IMR-90 (cell line): ENCODE measurements around the gene TACC3. TPM values are rescaled to one million over a fixed set of nuclear protein-coding genes. Genes with fewer than 3 reads are reported as not detected.

Source experiments
- ATAC-seq: fragments of 200-7000 bp; cut with Tn5 transposase; 2 replicates; pipeline ENCODE4 v1.9.1; 2020; ENCODE audit warnings: low read depth, mild to moderate bottlenecking, moderate library complexity
- BruUV-seq: library from RNA; stranded (reverse); fragments of 400-500 nt; replicated peaks from 2 replicates; lab custom pipeline; 2021; lab: Mats Ljungman, UMichigan
- CTCF ChIA-PET: fragments of 300-600 bp; formaldehyde crosslinking; extraction: SDS; loops from one replicate; lab custom pipeline; 2021; ENCODE audit warnings: antibody characterized with exemption; lab: Yijun Ruan, JAX
- POLR2A ChIA-PET: fragments of 300-600 bp; sonication (Branson Sonifier 250); formaldehyde crosslinking; loops from one replicate; lab custom pipeline; 2022; ENCODE audit warnings: antibody characterized with exemption; ENCODE audit not compliant: unreplicated experiment; lab: Charles Lee
- DNase-seq: peaks from one replicate; pipeline ENCODE4 v3.0.0; 2013
- H2AFZ ChIP-seq: replicated peaks from 2 replicates; pipeline ENCODE3; 2013; ENCODE audit warnings: low read length, mild to moderate bottlenecking; ENCODE audit not compliant: poor library complexity
- H2AK5ac ChIP-seq: 2 replicates; pipeline ENCODE4 v1.6.1; 2013; ENCODE audit warnings: low read depth, low read length, inconsistent platforms
- H2AK9ac ChIP-seq: replicated peaks from 2 replicates; pipeline ENCODE3; 2013; ENCODE audit warnings: mild to moderate bottlenecking, low read depth, low read length, moderate library complexity; ENCODE audit not compliant: poor library complexity
- H2BK120ac ChIP-seq: 2 replicates; pipeline ENCODE4 v1.6.1; 2013; ENCODE audit warnings: low read depth, low read length, inconsistent platforms
- H2BK15ac ChIP-seq: 3 replicates; pipeline ENCODE4 v1.6.1; 2013; ENCODE audit warnings: low read depth, low read length, inconsistent platforms
- H2BK20ac ChIP-seq: 2 replicates; pipeline ENCODE4 v1.6.1; 2013; ENCODE audit warnings: low read depth, mild to moderate bottlenecking, inconsistent platforms, low read length, moderate library complexity
- H2BK5ac ChIP-seq: 2 replicates; pipeline ENCODE4 v1.6.1; 2013; ENCODE audit warnings: mild to moderate bottlenecking, low read depth, low read length, inconsistent platforms; ENCODE audit not compliant: poor library complexity, severe bottlenecking
- H3K14ac ChIP-seq: replicated peaks from 2 replicates; pipeline ENCODE4 v1.6.1; 2013; ENCODE audit warnings: low read depth, low read length, inconsistent platforms
- H3K18ac ChIP-seq: 2 replicates; pipeline ENCODE4 v1.6.1; 2013; ENCODE audit warnings: low read depth, low read length, control low read depth
- H3K23ac ChIP-seq: 2 replicates; pipeline ENCODE4 v1.6.1; 2013; ENCODE audit warnings: low read depth, low read length, inconsistent platforms
- H3K27ac ChIP-seq: 2 replicates; pipeline ENCODE4 v1.5.1; 2013; ENCODE audit warnings: mild to moderate bottlenecking, control low read depth, low read length; ENCODE audit not compliant: insufficient read depth
- H3K27me3 ChIP-seq: 2 replicates; pipeline ENCODE4 v1.6.1; 2013; ENCODE audit warnings: low read length; ENCODE audit not compliant: control insufficient read depth, insufficient read depth
- H3K36me3 ChIP-seq: 2 replicates; pipeline ENCODE4 v1.6.1; 2013; ENCODE audit warnings: low read length, mixed read lengths; ENCODE audit not compliant: control insufficient read depth, insufficient read depth
- H3K4ac ChIP-seq: 2 replicates; pipeline ENCODE4 v1.6.1; 2013; ENCODE audit warnings: low read depth, low read length, inconsistent platforms
- H3K4me1 ChIP-seq: 2 replicates; pipeline ENCODE4 v1.6.1; 2013; ENCODE audit warnings: low read length, mixed read lengths; ENCODE audit not compliant: control insufficient read depth, insufficient read depth
- H3K4me2 ChIP-seq: 2 replicates; pipeline ENCODE4 v1.6.1; 2013; ENCODE audit warnings: low read depth, mild to moderate bottlenecking, control low read depth, low read length, moderate library complexity
- H3K4me3 ChIP-seq: 2 replicates; pipeline ENCODE4 v1.5.1; 2013; ENCODE audit warnings: low read depth, mild to moderate bottlenecking, control low read depth, low read length, moderate library complexity; ENCODE audit not compliant: insufficient read depth
- H3K56ac ChIP-seq: 2 replicates; pipeline ENCODE4 v1.6.1; 2013; ENCODE audit warnings: low read length, inconsistent platforms; ENCODE audit not compliant: insufficient read depth; ENCODE audit errors: extremely low read depth
- H3K79me1 ChIP-seq, 2 experiments: 2 replicates each; pipeline ENCODE4 v1.6.1; 2013; ENCODE audit warnings: low read length in 2 of 2, inconsistent platforms in 1 of 2, low read depth in 1 of 2
- H3K9ac ChIP-seq: 2 replicates; pipeline ENCODE4 v1.6.1; 2013; ENCODE audit warnings: low read depth, low read length, control low read depth
- H3K9me1 ChIP-seq: 2 replicates; pipeline ENCODE4 v1.6.1; 2013; ENCODE audit warnings: low read length, inconsistent platforms; ENCODE audit not compliant: insufficient read depth
- H3K9me3 ChIP-seq: 2 replicates; pipeline ENCODE4 v1.6.1; 2013; ENCODE audit warnings: low read length; ENCODE audit not compliant: control insufficient read depth, insufficient read depth
- H4K20me1 ChIP-seq: 2 replicates; pipeline ENCODE4 v1.6.1; 2013; ENCODE audit warnings: low read length, inconsistent platforms; ENCODE audit not compliant: insufficient read depth
- H4K5ac ChIP-seq: 2 replicates; pipeline ENCODE4 v1.6.1; 2013; ENCODE audit warnings: mild to moderate bottlenecking, low read depth, low read length, control low read depth
- H4K8ac ChIP-seq, 2 experiments: 2 replicates each; pipeline ENCODE4 v1.6.1; 2013; ENCODE audit warnings: low read depth in 2 of 2, low read length in 2 of 2, control low read depth in 1 of 2, inconsistent platforms in 1 of 2
- H4K91ac ChIP-seq: 2 replicates; pipeline ENCODE4 v1.6.1; 2013; ENCODE audit warnings: low read depth, low read length, inconsistent platforms; ENCODE audit not compliant: insufficient read depth
- BHLHE40 ChIP-seq: fragments of 150-350 bp; IDR thresholded peaks from 2 replicates; pipeline ENCODE4 v1.6.1; 2016; ENCODE audit warnings: mild to moderate bottlenecking, low read depth, low read length
- CEBPB ChIP-seq: IDR thresholded peaks from 2 replicates; pipeline ENCODE4 v1.6.1; 2012; ENCODE audit warnings: low read depth, low read length, improper control_type of control experiment
- CHD1 ChIP-seq: IDR thresholded peaks from 2 replicates; pipeline ENCODE4 v1.6.1; 2012; ENCODE audit warnings: low read depth, low read length, improper control_type of control experiment
- ELK1 ChIP-seq: fragments of 150-350 bp; IDR thresholded peaks from 2 replicates; pipeline ENCODE4 v1.6.1; 2016; ENCODE audit warnings: low read depth, mild to moderate bottlenecking, low read length, moderate library complexity, borderline replicate concordance
- FOS ChIP-seq: fragments of 150-350 bp; IDR thresholded peaks from 2 replicates; pipeline ENCODE4 v1.6.1; 2016; ENCODE audit warnings: low read depth, low read length
- MAFK ChIP-seq: IDR thresholded peaks from 2 replicates; pipeline ENCODE4 v1.6.1; 2012; ENCODE audit warnings: low read depth, low read length, improper control_type of control experiment
- MAZ ChIP-seq: IDR thresholded peaks from 2 replicates; pipeline ENCODE4 v1.6.1; 2012; ENCODE audit warnings: low read depth, mild to moderate bottlenecking, low read length, improper control_type of control experiment, moderate library complexity, borderline replicate concordance
- MXI1 ChIP-seq: IDR thresholded peaks from 2 replicates; pipeline ENCODE4 v1.6.1; 2012; ENCODE audit warnings: low read depth, mild to moderate bottlenecking, low read length, moderate library complexity, borderline replicate concordance
- NFE2L2 ChIP-seq: fragments of 150-350 bp; IDR thresholded peaks from 2 replicates; pipeline ENCODE4 v1.6.1; 2016; ENCODE audit warnings: low read depth, mild to moderate bottlenecking, low read length
- POLR2A ChIP-seq: IDR thresholded peaks from 2 replicates; pipeline ENCODE4 v1.6.1; 2012; ENCODE audit warnings: mild to moderate bottlenecking, low read depth, low read length
- RAD21 ChIP-seq: IDR thresholded peaks from 2 replicates; pipeline ENCODE4 v1.6.1; 2012; ENCODE audit warnings: low read length, improper control_type of control experiment
- RCOR1 ChIP-seq: IDR thresholded peaks from 2 replicates; pipeline ENCODE4 v1.6.1; 2012; ENCODE audit warnings: mild to moderate bottlenecking, low read length, improper control_type of control experiment; ENCODE audit not compliant: insufficient replicate concordance
- RFX5 ChIP-seq: IDR thresholded peaks from 2 replicates; pipeline ENCODE4 v1.8.0; 2012; ENCODE audit warnings: low read depth, mild to moderate bottlenecking, low read length, moderate library complexity
- SMC3 ChIP-seq: fragments of 150-350 bp; IDR thresholded peaks from 2 replicates; pipeline ENCODE4 v1.6.1; 2016; ENCODE audit warnings: low read depth, mild to moderate bottlenecking, antibody characterized with exemption, low read length, moderate library complexity
- USF2 ChIP-seq: fragments of 150-350 bp; IDR thresholded peaks from 2 replicates; pipeline ENCODE4 v1.6.1; 2017; ENCODE audit warnings: mild to moderate bottlenecking, antibody characterized with exemption, low read length, low read depth
- WGBS, 2 experiments: methylation state at CpG; one replicate each; pipeline versions ENCODE4 v1.1.5 to v1.1.7; 2013; ENCODE audit warnings: missing lambda C conversion rate in 2 of 2; ENCODE audit not compliant: insufficient read length in 1 of 2; ENCODE audit errors: extremely low coverage in 2 of 2; 5-methylcytosine and 5-hydroxymethylcytosine counted together
- dilution Hi-C: fragments of 300-500 bp; cut with HindIII; formaldehyde crosslinking; loops from one replicate; pipeline ENCODE4 v1.14.3; 2018; ENCODE audit warnings: low sequenced_read_pairs; ENCODE audit not compliant: unreplicated experiment
- in situ Hi-C: fragments of 300-500 bp; cut with MboI; formaldehyde crosslinking; loops from 3 replicates; pipeline ENCODE4 v1.14.3; 2019; ENCODE audit warnings: low sequenced_read_pairs, inconsistent platforms, mixed read lengths
- intact Hi-C: fragments of 100-400 bp; cut with micrococcal nuclease; formaldehyde crosslinking; loops from 2 replicates; pipeline ENCODE4 v1.10.0; 2022
- polyA plus RNA-seq, 3 experiments: library from polyadenylated mRNA; depleted of rRNA; stranded (reverse); fragments of >200 nt; gene quantifications; 2 replicates each; pipeline ENCODE4 v1.2.3, GENCODE V29; 2012; ENCODE audit warnings: low replicate concordance in 1 of 3
- total RNA-seq: library from RNA; depleted of rRNA; stranded (reverse); fragments of >200 nt; gene quantifications from 2 replicates; pipeline ENCODE4 v1.2.3, GENCODE V29; 2012

The TACC3 gene
- total and polyA plus RNA-seq, 2 of the 4 experiments (the other 2 are of a cell fraction): 15.1 to 49.7 TPM

- Histone ChIP-seq H3K9me3 (no peaks in the 10 kb centered on the region), H3K23ac (no peak overlapping the region), H3K79me1 (no peaks in the 10 kb centered on the region), H2AFZ (no peak overlapping the region), H3K9me1 (no peaks in the 10 kb centered on the region), H3K9ac (no peak overlapping the region), H3K27ac (no peak overlapping the region), H3K4me2 (no peak overlapping the region), H3K4me1 (no peaks in the 10 kb centered on the region; the same call in 1 of the 2 replicates), H4K8ac (no peak overlapping the region), H2BK15ac (no peak overlapping the region), H3K27me3 (peaks cover 20% of the 10 kb centered on the region; the same call in 1 of the 2 replicates), H3K18ac (no peak overlapping the region), H2BK20ac (no peak overlapping the region), H3K4ac (no peak overlapping the region), H4K91ac (no peak overlapping the region), H3K14ac (no peak overlapping the region), H2BK120ac (no peak overlapping the region), H2AK5ac (no peak overlapping the region), H4K20me1 (no peaks in the 10 kb centered on the region; the same call in 1 of the 2 replicates), H4K5ac (no peak overlapping the region), H2BK5ac (no peak overlapping the region), H2AK9ac (no peak overlapping the region), H3K36me3 (no peaks in the 10 kb centered on the region), H3K56ac (no peak overlapping the region), H3K4me3 (no peak overlapping the region)
- DNase-seq (no peak), ATAC-seq (no peak)
- intact Hi-C loops: no loop called here
- in situ Hi-C loops: no loop called here
- ChIA-PET CTCF (no interaction called here), POLR2A (no interaction called here)
- BruUV-seq: no TSS peak
- 95% methylated on average over 7 of the region's 34 CpGs; no CpG with 5 or more reads in 1 of the 2 experiments for WGBS, 2 experiments
- dilution Hi-C loops: no loop called here
- TF ChIP-seq MXI1: no peak
- TF ChIP-seq CHD1: no peak
- no peak for TF ChIP-seq MAFK
- no peak for TF ChIP-seq RAD21
- TF ChIP-seq RFX5: no peak
- no peak for TF ChIP-seq SMC3
- no peak for TF ChIP-seq RCOR1
- no peak for TF ChIP-seq POLR2A
- no peak for TF ChIP-seq BHLHE40
- no peak for TF ChIP-seq FOS
- no peak for TF ChIP-seq USF2
- no peak for TF ChIP-seq CEBPB
- no peak for TF ChIP-seq ELK1
- TF ChIP-seq NFE2L2: no peak
- no peak for TF ChIP-seq MAZ
These were observed 65.4 kb downstream of the TACC3 start for GRCh38 chr4:1786544-1787362.
